22Rv1 (cell line): Measurements from ENCODE around the gene ENTPD2.

Experiments used
- H3K27ac ChIP-seq: fragments of 450-650 bp; 2 replicates; pipeline ENCODE4 v1.5.1; 2017
- ZFX ChIP-seq: fragments of 450-650 bp; IDR thresholded peaks from 2 replicates; pipeline ENCODE4 v1.6.1; 2017; ENCODE audit warnings: antibody characterized with exemption, borderline replicate concordance
- TF ChIP-seq, protein P1 (sequence below): fragments of 450-650 bp; IDR thresholded peaks from 2 replicates; pipeline ENCODE4 v1.5.1; 2017; ENCODE audit warnings: mild to moderate bottlenecking

ENTPD2 gene

DNA sequence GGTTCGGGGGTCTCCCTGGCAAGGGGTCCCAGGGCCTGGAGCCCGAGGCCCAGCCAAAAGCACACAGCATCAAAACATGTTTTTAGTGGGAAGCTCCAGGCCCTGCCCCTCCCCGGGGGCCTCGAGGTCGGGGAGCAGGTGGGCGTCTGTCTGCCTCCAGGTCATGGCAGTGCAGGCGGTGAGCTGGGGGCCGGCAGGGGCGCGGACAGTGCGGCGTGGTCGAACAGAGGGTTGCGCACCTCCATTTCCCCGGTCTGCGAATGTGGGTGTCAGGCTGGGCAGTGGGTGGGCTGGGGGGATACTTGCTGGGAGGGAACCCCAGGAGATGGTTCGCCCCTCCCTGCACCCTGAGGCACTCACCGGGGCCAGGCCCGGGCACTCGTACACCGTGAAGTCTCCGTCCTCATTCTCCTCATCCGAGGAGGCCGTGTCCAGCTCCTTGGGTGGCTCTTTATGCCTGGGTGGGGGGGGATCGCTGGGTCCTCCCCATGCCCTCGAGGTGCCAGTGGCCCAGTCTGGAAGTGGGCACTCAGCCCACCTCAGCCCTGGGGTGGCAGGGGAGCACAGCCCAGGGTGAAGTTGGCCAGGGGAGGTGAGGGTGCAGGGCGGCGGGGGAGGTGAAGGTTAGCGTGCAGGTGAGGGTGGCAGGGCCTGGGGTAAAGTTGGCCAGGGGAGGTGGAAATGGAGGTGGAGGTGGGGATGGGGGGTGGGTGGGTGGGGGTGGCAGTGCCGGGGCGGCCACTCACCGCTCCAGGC, 14.1 kb downstream of the ENTPD2 start:
- H3K27ac ChIP-seq = no peak overlapping the region
- TF ChIP-seq, protein P1, sequence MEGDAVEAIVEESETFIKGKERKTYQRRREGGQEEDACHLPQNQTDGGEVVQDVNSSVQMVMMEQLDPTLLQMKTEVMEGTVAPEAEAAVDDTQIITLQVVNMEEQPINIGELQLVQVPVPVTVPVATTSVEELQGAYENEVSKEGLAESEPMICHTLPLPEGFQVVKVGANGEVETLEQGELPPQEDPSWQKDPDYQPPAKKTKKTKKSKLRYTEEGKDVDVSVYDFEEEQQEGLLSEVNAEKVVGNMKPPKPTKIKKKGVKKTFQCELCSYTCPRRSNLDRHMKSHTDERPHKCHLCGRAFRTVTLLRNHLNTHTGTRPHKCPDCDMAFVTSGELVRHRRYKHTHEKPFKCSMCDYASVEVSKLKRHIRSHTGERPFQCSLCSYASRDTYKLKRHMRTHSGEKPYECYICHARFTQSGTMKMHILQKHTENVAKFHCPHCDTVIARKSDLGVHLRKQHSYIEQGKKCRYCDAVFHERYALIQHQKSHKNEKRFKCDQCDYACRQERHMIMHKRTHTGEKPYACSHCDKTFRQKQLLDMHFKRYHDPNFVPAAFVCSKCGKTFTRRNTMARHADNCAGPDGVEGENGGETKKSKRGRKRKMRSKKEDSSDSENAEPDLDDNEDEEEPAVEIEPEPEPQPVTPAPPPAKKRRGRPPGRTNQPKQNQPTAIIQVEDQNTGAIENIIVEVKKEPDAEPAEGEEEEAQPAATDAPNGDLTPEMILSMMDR = no peak
- no peak for TF ChIP-seq ZFX

GRCh38 chr9:137038916-137039315, 14.9 kb downstream of the ENTPD2 start:
- TF ChIP-seq ZFX = no peak
- TF ChIP-seq, protein P1 = no peak
- H3K27ac ChIP-seq = peak overlapping the region; percentile 15; the same call in 1 of the 2 replicates

DNA sequence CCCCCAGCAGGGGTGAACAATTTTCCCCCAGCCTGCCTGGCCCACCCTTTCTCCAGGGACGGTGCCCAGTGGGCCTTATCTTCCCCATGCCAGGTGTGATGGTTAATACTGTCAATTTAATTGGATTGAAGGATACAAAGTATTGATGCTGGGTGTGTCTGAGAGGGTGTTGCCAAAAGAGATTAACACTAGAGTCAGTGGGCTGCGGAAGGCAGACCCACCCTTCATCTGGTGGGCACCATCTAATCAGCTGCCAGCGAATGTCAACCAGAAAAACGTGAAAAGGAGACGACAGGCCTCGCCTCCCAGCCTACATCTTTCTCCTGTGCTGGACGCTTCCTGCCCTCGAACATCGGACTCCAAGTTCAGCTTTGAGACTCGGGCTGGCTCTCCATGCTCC, 16.4 kb downstream of the ENTPD2 start:
- no peak for TF ChIP-seq ZFX
- TF ChIP-seq, protein P1 = no peak

DNA sequence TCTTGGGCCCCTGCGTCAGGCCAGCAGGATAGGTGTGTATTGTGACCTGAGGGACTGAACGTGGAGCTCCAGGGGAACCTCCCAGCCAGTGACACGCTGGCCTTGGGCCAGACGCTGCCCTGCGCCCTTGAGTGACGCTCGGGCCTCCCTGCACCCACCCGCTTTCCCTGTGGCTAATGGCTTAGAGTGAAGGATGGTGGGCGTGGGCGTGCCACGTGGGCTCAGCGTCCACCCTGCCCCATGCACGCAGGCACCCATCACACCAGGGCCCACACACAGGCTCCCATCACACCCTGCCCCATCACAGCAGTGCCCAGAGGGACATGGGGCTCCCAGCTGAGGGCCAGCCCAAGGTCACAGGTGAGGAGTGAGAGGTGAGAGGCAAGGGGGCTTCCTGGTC, 16.8 kb downstream of the ENTPD2 start:
- no peak for TF ChIP-seq ZFX
- TF ChIP-seq, protein P1 = no peak
- H3K27ac ChIP-seq = peak overlapping the region; percentile 67

More for the DNA sequence above, 16.4 kb downstream of the ENTPD2 start:
- peak overlapping the region; percentile 67 for H3K27ac ChIP-seq

DNA sequence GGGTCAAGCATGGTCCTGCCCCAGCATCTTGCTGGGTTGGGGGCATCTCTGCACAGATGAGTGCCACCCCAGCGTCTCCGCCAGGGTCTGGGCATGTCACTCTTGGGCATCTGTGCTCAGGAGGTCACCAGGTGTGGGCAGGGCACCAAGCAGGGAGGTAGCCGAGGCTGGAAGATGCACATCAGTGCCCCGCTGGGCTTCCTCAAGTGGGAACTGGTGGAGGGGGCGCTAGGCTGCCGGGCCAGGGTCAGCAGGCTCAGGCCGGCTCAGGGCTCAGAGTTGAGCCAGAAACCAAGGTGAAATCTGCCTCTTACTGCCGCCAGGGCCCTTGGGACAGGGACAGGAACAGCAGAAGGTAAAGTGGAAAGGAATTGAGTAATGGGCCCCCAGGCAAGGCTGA, 17.9 kb downstream of the ENTPD2 start:
- TF ChIP-seq, protein P1 = no peak
- no peak for TF ChIP-seq ZFX
- H3K27ac ChIP-seq = peak overlapping the region; percentile 67

DNA sequence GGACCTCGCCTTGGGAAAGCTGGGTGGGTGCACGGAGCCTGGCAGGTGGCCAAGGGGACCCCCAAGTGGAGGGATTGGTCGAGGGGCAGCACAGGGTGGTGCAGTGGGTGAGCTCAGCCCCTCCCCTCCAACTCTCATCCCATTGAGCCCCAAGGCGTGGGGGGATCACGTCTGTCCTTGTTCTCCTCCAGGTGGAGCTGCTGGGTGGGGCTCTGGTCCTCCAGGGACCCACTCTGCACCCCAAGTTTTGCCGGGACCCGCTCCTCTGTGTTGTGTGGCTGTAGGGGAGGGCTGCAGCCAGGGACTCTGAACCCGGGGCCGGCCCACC, 18.4 kb downstream of the ENTPD2 start:
- TF ChIP-seq, protein P1 = peak; percentile 73
- TF ChIP-seq ZFX = no peak
- H3K27ac ChIP-seq = peak overlapping the region; percentile 67

DNA sequence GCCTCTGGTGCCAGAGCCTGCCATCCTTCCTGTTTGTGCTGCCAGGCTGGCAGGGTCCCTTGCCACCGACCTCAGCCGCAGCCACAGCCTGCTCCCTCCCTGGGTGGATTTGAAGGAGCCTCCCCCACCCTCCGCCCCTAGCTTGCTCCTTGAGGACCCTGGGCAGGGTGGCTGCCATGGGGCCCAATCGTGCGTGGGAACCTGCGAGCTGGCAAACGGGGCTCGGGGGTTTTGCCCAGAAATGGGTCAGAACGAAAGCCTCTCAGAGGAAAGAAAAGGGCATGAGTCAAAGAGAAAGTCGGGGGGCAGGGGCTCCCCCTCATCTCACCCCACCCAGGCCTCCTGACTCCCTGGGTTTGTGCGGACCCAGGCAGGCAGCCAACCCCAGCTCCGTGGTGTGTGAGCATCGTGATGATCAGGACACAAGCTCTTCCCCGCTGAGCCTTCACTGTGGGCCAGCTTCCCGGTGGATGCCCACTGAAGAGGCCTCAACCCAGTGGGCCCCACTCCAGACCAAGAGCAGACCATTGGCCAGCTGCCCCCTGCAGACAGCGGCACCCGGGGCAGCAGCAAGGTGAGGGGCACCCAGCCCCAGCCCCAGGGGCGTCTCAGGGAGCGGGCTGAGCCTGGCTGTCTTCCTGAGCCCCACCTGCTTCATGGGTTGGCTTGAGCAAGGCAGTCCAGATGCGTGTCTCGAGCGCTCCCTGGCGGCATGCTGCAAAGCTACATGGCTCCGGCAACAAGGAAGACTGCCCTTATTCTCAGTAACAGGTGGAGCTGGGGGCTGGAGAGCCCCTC, 19.0 kb downstream of the ENTPD2 start:
- no peak for TF ChIP-seq ZFX
- TF ChIP-seq, protein P1 = peak; percentile 95
- peak overlapping the region; percentile 67 for H3K27ac ChIP-seq
